IPS-20b (cell line): ENCODE results near the gene CLPTM1L.
"Not testable (repeated sequence)": the region's sequence is repeated elsewhere in the genome, so short reads cannot be mapped to it uniquely, and the experiment has no call there.

ENCODE experiments used
- H3K27ac ChIP-seq: one replicate; pipeline ENCODE4 v1.5.1; 2013; ENCODE audit warnings: low read length
- H3K27me3 ChIP-seq: 2 replicates; pipeline ENCODE4 v1.6.1; 2013; ENCODE audit warnings: mild to moderate bottlenecking, low read length, inconsistent platforms; ENCODE audit not compliant: insufficient read depth
- H3K36me3 ChIP-seq: 2 replicates; pipeline ENCODE4 v1.6.1; 2013; ENCODE audit warnings: low read depth, mild to moderate bottlenecking, inconsistent platforms, low read length, moderate library complexity; ENCODE audit not compliant: insufficient read depth
- H3K4me1 ChIP-seq: 2 replicates; pipeline ENCODE4 v1.6.1; 2013; ENCODE audit warnings: mild to moderate bottlenecking, control low read depth, inconsistent platforms, low read length, moderate library complexity; ENCODE audit not compliant: insufficient read depth
- H3K4me3 ChIP-seq: 2 replicates; pipeline ENCODE4 v1.5.1; 2013; ENCODE audit warnings: mild to moderate bottlenecking, low read length, inconsistent platforms
- H3K9ac ChIP-seq: 2 replicates; pipeline ENCODE4 v1.6.1; 2013; ENCODE audit warnings: low read depth, mild to moderate bottlenecking, inconsistent platforms, low read length, moderate library complexity
- H3K9me3 ChIP-seq: 2 replicates; pipeline ENCODE4 v1.6.1; 2013; ENCODE audit warnings: mild to moderate bottlenecking, low read depth, low read length, inconsistent platforms; ENCODE audit not compliant: insufficient read depth

The CLPTM1L gene

GRCh38 chr5:1279443-1280151 is 65.3 kb downstream of the CLPTM1L start:
- Histone ChIP-seq H3K4me1 (no peaks in the 10 kb centered on the region), H3K27ac (no peak overlapping the region), H3K36me3 (peaks cover 18% of the 10 kb centered on the region; the same call in 1 of the 2 replicates), H3K9me3 (no peaks in the 10 kb centered on the region), H3K9ac (no peak overlapping the region), H3K27me3 (no peaks in the 10 kb centered on the region), H3K4me3 (no peak overlapping the region)

- Histone ChIP-seq H3K9ac (no peak overlapping the region), H3K27ac (no peak overlapping the region), H3K36me3 (peaks cover 18% of the 10 kb centered on the region; the same call in 1 of the 2 replicates), H3K27me3 (no peaks in the 10 kb centered on the region), H3K9me3 (no peaks in the 10 kb centered on the region), H3K4me1 (no peaks in the 10 kb centered on the region), H3K4me3 (no peak overlapping the region)
Observed at GRCh38 chr5:1278656-1279442, 66.0 kb downstream of the CLPTM1L start.

GRCh38 chr5:1278216-1278615 is 66.7 kb downstream of the CLPTM1L start:
- Histone ChIP-seq H3K27ac (no peak overlapping the region), H3K4me3 (no peak overlapping the region), H3K36me3 (peaks cover 18% of the 10 kb centered on the region; the same call in 1 of the 2 replicates), H3K9me3 (no peaks in the 10 kb centered on the region), H3K4me1 (no peaks in the 10 kb centered on the region), H3K9ac (no peak overlapping the region), H3K27me3 (no peaks in the 10 kb centered on the region)

- Histone ChIP-seq H3K27ac (no peak overlapping the region), H3K4me3 (no peak overlapping the region), H3K9me3 (no peaks in the 10 kb centered on the region), H3K27me3 (no peaks in the 10 kb centered on the region), H3K36me3 (peaks cover 18% of the 10 kb centered on the region; the same call in 1 of the 2 replicates), H3K9ac (no peak overlapping the region), H3K4me1 (no peaks in the 10 kb centered on the region)
Observed at GRCh38 chr5:1277781-1278180, 67.1 kb downstream of the CLPTM1L start.

- H3K27ac ChIP-seq: no peak overlapping the region
- H3K9ac ChIP-seq: no peak overlapping the region
- H3K4me1 ChIP-seq: no peaks in the 10 kb centered on the region
- H3K36me3 ChIP-seq: peaks cover 18% of the 10 kb centered on the region; the same call in 1 of the 2 replicates
- no peaks in the 10 kb centered on the region for H3K9me3 ChIP-seq
- no peaks in the 10 kb centered on the region for H3K27me3 ChIP-seq
- no peak overlapping the region for H3K4me3 ChIP-seq
Observed at GRCh38 chr5:1277331-1277730, 67.6 kb downstream of the CLPTM1L start.

GRCh38 chr5:1276930-1277329 is 68.0 kb downstream of the CLPTM1L start:
- H3K36me3 ChIP-seq: peaks cover 19% of the 10 kb centered on the region; the same call in 1 of the 2 replicates
- H3K27me3 ChIP-seq: no peaks in the 10 kb centered on the region
- no peak overlapping the region for H3K4me3 ChIP-seq
- no peak overlapping the region for H3K27ac ChIP-seq
- H3K9ac ChIP-seq: no peak overlapping the region
- H3K9me3 ChIP-seq: no peaks in the 10 kb centered on the region
- H3K4me1 ChIP-seq: no peaks in the 10 kb centered on the region

- not testable (repeated sequence) for H3K9me3 ChIP-seq, H3K27me3 ChIP-seq, H3K4me3 ChIP-seq, H3K4me1 ChIP-seq, H3K9ac ChIP-seq, H3K27ac ChIP-seq
- H3K36me3 ChIP-seq: peaks cover 19% of the 10 kb centered on the region; the same call in 1 of the 2 replicates
Observed at GRCh38 chr5:1275397-1276391, 69.2 kb downstream of the CLPTM1L start.

- H3K27ac ChIP-seq: no peak overlapping the region
- H3K36me3 ChIP-seq: peaks cover 23% of the 10 kb centered on the region; the same call in 1 of the 2 replicates
- no peaks in the 10 kb centered on the region for H3K4me1 ChIP-seq
- no peaks in the 10 kb centered on the region for H3K27me3 ChIP-seq
- no peak overlapping the region for H3K9ac ChIP-seq
- no peak overlapping the region for H3K4me3 ChIP-seq
- no peaks in the 10 kb centered on the region for H3K9me3 ChIP-seq
Observed at GRCh38 chr5:1274471-1274870, 70.4 kb downstream of the CLPTM1L start.

GRCh38 chr5:1273745-1274144 is 71.2 kb downstream of the CLPTM1L start:
- Histone ChIP-seq H3K9me3 (no peaks in the 10 kb centered on the region), H3K36me3 (peaks cover 23% of the 10 kb centered on the region; the same call in 1 of the 2 replicates), H3K9ac (no peak overlapping the region), H3K27ac (no peak overlapping the region), H3K27me3 (no peaks in the 10 kb centered on the region), H3K4me3 (no peak overlapping the region), H3K4me1 (no peaks in the 10 kb centered on the region)

- no peak overlapping the region for H3K4me3 ChIP-seq
- peaks cover 19% of the 10 kb centered on the region for H3K36me3 ChIP-seq
- H3K9me3 ChIP-seq: no peaks in the 10 kb centered on the region
- H3K27me3 ChIP-seq: no peaks in the 10 kb centered on the region
- no peaks in the 10 kb centered on the region for H3K4me1 ChIP-seq
- no peak overlapping the region for H3K27ac ChIP-seq
- no peak overlapping the region for H3K9ac ChIP-seq
Observed at GRCh38 chr5:1272201-1272600, 72.7 kb downstream of the CLPTM1L start.
